K562 (cell line): ENCODE measurements around the gene TUT1. TPM values are rescaled to one million over a fixed set of nuclear protein-coding genes. Genes with fewer than 3 reads are reported as not detected.

ENCODE experiments used
- BDP1 ChIP-seq: IDR thresholded peaks from 3 replicates; pipeline ENCODE4 v1.6.1; 2011; ENCODE audit not compliant: insufficient read length, insufficient read depth
- FOXK2 ChIP-seq, 2 experiments: fragments of 450-650 bp; IDR thresholded peaks in 1 of 2; conservative IDR thresholded peaks in 1 of 2; 2 replicates each; pipeline ENCODE4 v1.6.1; 2016; ENCODE audit warnings: low read depth in 2 of 2, mild to moderate bottlenecking in 1 of 2
- FOXO4 ChIP-seq: fragments of 450-650 bp; formaldehyde crosslinking; IDR thresholded peaks from 2 replicates; pipeline ENCODE4 v1.4.0; 2020; ENCODE audit warnings: mild to moderate bottlenecking, moderate library complexity
- FOXP4 ChIP-seq: sonication (generic); formaldehyde crosslinking; IDR thresholded peaks from 2 replicates; pipeline ENCODE4 v1.8.0; 2022; ENCODE audit warnings: mild to moderate bottlenecking, missing genetic modification reagents, borderline replicate concordance
- GATAD2A ChIP-seq: fragments of 450-650 bp; IDR thresholded peaks from 2 replicates; pipeline ENCODE4 v1.6.1; 2017
- GMEB1 ChIP-seq: fragments of 250-450 bp; sonication (Bioruptor Pico); IDR thresholded peaks from 2 replicates; pipeline ENCODE4 v1.4.0; 2020; ENCODE audit warnings: mild to moderate bottlenecking
- HIVEP1 ChIP-seq: fragments of 250-450 bp; sonication (Bioruptor Pico); IDR thresholded peaks from 2 replicates; pipeline ENCODE4 v1.4.0; 2020; ENCODE audit warnings: mild to moderate bottlenecking
- HSF4 ChIP-seq: fragments of 250-450 bp; sonication (Bioruptor Pico); IDR thresholded peaks from 2 replicates; pipeline ENCODE4 v2.1.2; 2022; ENCODE audit warnings: mild to moderate bottlenecking, moderate library complexity, borderline replicate concordance
- KHSRP ChIP-seq: fragments of 450-650 bp; IDR thresholded peaks from 2 replicates; pipeline ENCODE4 v1.6.1; 2017
- NFE2L1 ChIP-seq: fragments of 450-650 bp; IDR thresholded peaks from 2 replicates; pipeline ENCODE4 v1.6.1; 2016; ENCODE audit warnings: missing genetic modification characterization, low read depth, mild to moderate bottlenecking, missing compliant biosample characterization, moderate library complexity, borderline replicate concordance
- TBP ChIP-seq: optimal IDR thresholded peaks from 2 replicates; pipeline ENCODE3; 2011; ENCODE audit warnings: low read depth, low read length, improper control_type of control experiment
- TCF3 ChIP-seq: sonication (generic); formaldehyde crosslinking; IDR thresholded peaks from 2 replicates; pipeline ENCODE4 v1.4.0; 2020; ENCODE audit warnings: mild to moderate bottlenecking, missing genetic modification reagents
- ZBTB33 ChIP-seq: sonication (generic); formaldehyde crosslinking; IDR thresholded peaks from 2 replicates; pipeline ENCODE4 v1.8.1; 2023; ENCODE audit warnings: mild to moderate bottlenecking, missing genetic modification reagents
- ZKSCAN8 ChIP-seq: fragments of 200-800 bp; sonication (Bioruptor generic); IDR thresholded peaks from 2 replicates; pipeline ENCODE4 v1.6.1; 2016; ENCODE audit warnings: missing genetic modification characterization, missing compliant biosample characterization
- ZNF124 ChIP-seq: sonication (generic); formaldehyde crosslinking; IDR thresholded peaks from 2 replicates; pipeline ENCODE4 v1.8.1; 2022; ENCODE audit warnings: missing genetic modification reagents
- ZNF280B ChIP-seq: fragments of 250-450 bp; sonication (Bioruptor Pico); IDR thresholded peaks from 2 replicates; pipeline ENCODE4 v1.5.1; 2021; ENCODE audit warnings: mild to moderate bottlenecking
- ZNF311 ChIP-seq: fragments of 250-450 bp; sonication (Bioruptor Pico); IDR thresholded peaks from 2 replicates; pipeline ENCODE4 v1.4.0; 2020; ENCODE audit warnings: mild to moderate bottlenecking, moderate library complexity
- ZNF384 ChIP-seq: IDR thresholded peaks from 2 replicates; pipeline ENCODE4 v1.6.1; 2012; ENCODE audit warnings: low read depth, low read length, improper control_type of control experiment
- ZNF76 ChIP-seq: fragments of 250-450 bp; sonication (Bioruptor Pico); IDR thresholded peaks from 2 replicates; pipeline ENCODE4 v1.4.0; 2020; ENCODE audit warnings: mild to moderate bottlenecking, moderate library complexity, borderline replicate concordance
- ZNF77 ChIP-seq: fragments of 250-450 bp; sonication (Bioruptor Pico); IDR thresholded peaks from 2 replicates; pipeline ENCODE4 v1.5.0; 2020
- polyA plus RNA-seq, 8 experiments: library from polyadenylated mRNA; depleted of rRNA in 4 of 8; stranded (reverse) in 5 of 8; unstranded in 3 of 8; fragments of >200 nt; fragmentation: Nextera tagmentation in 2 of 8; fragmentation: Illumina TruSeq in 1 of 8; extraction: Ambion mirVana in 2 of 8; extraction: Trizol in 1 of 8; gene quantifications; 2 replicates each; pipeline versions ENCODE4 v1.2.1 to v1.2.3, GENCODE V29; 2011 to 2014; ENCODE audit warnings: inconsistent platforms in 1 of 8, missing spikeins in 1 of 8
- total RNA-seq, 7 experiments: library from RNA; depleted of rRNA in 6 of 7; stranded (reverse); fragments of >200 nt in 6 of 7; fragmentation: Illumina TruSeq in 2 of 7; extraction: Trizol in 2 of 7; gene quantifications; 2 replicates each; pipeline versions ENCODE4 v1.2.1 to v1.2.3, GENCODE V29; 2011 to 2021; ENCODE audit warnings: low replicate concordance in 1 of 7

Gene TUT1
- total and polyA plus RNA-seq, 9 of the 15 experiments (the other 6 are each of a cell fraction or from before 2014, with no cell fraction given), result 0.66 to 44.3 (median 15.7) TPM

- no peak for TF ChIP-seq ZNF76
- TF ChIP-seq FOXO4 (CRISPR knock-in tag), result no peak
- no peak for TF ChIP-seq TCF3 (CRISPR knock-in tag)
- peak; percentile 97 for TF ChIP-seq TBP
- TF ChIP-seq GATAD2A, result no peak; the same call in 1 of the 2 replicates
- peak; percentile 67; the same call in 1 of the 2 replicates for TF ChIP-seq ZBTB33 (CRISPR knock-in tag)
- no peak for TF ChIP-seq ZNF311
- no peak for TF ChIP-seq ZNF280B
- peak; percentile 79 to 88 for TF ChIP-seq FOXK2 (conservative IDR thresholded peaks at IDR 0.05 in 1 of 2, IDR thresholded peaks at IDR 0.05 in 1 of 2; ENCODE audit: low read depth in 2 of 2)
- no peak for TF ChIP-seq ZNF124 (CRISPR knock-in tag)
- no peak for TF ChIP-seq ZNF384
- TF ChIP-seq HSF4 (CRISPR knock-in tag), result no peak
- TF ChIP-seq ZNF77 (CRISPR knock-in tag), result 0 out of 2 replicates have a peak, but pooled peaks have one; percentile 27
- no peak for TF ChIP-seq KHSRP
- no peak for TF ChIP-seq NFE2L1 (tag)
- TF ChIP-seq ZKSCAN8 (CRISPR knock-in tag), result peak; percentile 93; the same call in 1 of the 2 replicates
- TF ChIP-seq HIVEP1 (CRISPR knock-in tag), result no peak
- TF ChIP-seq FOXP4 (CRISPR knock-in tag), result peak; percentile 30; the same call in 1 of the 2 replicates
- TF ChIP-seq GMEB1 (CRISPR knock-in tag), result no peak
- TF ChIP-seq BDP1, result no peak
Measured at GRCh38 chr11:62573592-62574362, 17.5 kb downstream of the TUT1 start, which contains the start of gene EEF1G (continued).
